HUDEP-2 (cell line): ENCODE results near the gene NLRP11.
A peak's percentile ranks its signal among the peaks of the same experiment; 100 is the strongest.
"Not testable (repeated sequence)": the region's sequence is repeated elsewhere in the genome, so short reads cannot be mapped to it uniquely, and the experiment has no call there.

Source experiments
- DNase-seq, 76 experiments: peaks; one replicate each; lab custom pipeline; 2025; ENCODE audit not compliant: unreplicated experiment in 76 of 76; lab: John Stamatoyannopoulos, UW

NLRP11 gene

DNA sequence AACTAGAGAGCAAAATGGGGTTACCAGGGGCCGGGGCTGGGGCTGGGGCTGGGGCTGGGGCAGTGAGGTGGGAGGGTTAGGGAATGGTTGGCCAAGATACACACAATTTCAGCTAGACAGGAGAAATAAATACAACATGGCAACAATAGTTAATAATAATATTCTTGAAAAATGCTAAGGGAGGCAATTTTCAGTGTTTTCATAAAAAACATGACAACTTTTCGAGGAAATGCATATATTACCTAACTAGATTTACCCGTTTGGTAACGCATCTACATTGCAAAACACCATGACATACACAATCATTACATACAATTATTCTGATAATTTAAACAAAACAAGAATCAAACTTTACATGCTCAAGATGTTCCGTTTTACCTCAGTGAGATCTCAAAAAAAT is 50.7 kb downstream of the NLRP11 start:
- DNase-seq, result no peak

- no peak for DNase-seq
Observed at GRCh38 chr19:55778331-55778730, 53.5 kb downstream of the NLRP11 start.

DNA sequence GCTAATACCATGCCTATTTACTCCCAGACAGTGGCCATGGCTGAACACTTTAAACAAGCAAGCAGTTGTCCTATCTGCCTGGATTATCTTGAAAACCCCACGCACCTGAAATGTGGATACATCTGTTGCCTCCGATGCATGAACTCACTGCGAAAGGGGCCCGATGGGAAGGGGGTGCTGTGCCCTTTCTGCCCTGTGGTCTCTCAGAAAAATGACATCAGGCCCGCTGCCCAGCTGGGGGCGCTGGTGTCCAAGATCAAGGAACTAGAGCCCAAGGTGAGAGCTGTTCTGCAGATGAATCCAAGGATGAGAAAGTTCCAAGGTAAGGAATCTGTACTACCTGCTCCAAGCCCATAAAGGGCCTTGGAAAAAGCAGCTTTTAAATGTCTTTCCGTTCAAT is 54.3 kb downstream of the NLRP11 start:
- peak in 23 of 76 experiments; percentile 2 to 59 (median 16) for DNase-seq

DNA sequence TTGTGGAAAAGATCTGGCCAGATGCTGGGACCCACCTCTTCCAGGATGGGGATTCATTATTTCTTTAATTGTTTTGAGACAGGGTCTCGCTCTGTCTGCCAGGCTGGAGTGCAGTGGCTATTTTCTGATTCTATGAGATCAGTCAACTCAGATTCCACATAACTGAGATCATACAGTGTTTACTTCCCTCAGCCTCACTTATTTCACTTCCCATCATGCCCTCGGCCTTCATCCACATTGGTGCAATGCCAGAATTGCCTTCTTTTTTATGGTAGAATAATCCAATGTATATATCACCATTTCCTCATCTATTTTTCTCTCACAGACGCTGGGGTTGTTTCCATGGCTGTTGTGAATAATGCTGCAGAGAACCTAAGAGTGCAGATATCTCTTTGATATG is 62.2 kb downstream of the NLRP11 start:
- DNase-seq, result not testable (repeated sequence)

- DNase-seq, result not testable (repeated sequence)
Observed at GRCh38 chr19:55768818-55769217, 63.0 kb downstream of the NLRP11 start, which contains the start of gene RFPL4AL1. TSS of gene RFPL4AL1 (plus strand) at chr19:55769118. CDS start at chr19:55771805, 2,687 bp downstream.

DNA sequence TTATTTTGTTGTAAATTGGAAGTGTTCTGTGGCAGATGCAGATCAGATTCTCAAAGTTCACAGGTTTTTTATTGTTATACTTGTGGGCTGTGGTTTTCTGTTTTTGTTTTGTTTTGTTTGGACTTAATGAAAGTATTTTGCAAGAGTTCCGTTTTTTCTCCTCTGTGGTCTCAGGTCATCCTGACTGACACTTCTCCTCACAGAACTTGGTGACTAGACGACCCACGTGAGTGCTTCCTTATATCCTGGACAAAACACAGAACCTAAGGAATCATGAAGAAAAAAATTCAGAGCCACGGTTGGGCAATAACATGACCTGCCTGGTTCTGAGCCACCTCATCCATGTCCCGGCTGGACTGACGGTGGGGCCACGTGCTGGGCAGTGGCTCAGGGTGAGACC is 65.3 kb downstream of the NLRP11 start:
- DNase-seq, result no peak

DNA sequence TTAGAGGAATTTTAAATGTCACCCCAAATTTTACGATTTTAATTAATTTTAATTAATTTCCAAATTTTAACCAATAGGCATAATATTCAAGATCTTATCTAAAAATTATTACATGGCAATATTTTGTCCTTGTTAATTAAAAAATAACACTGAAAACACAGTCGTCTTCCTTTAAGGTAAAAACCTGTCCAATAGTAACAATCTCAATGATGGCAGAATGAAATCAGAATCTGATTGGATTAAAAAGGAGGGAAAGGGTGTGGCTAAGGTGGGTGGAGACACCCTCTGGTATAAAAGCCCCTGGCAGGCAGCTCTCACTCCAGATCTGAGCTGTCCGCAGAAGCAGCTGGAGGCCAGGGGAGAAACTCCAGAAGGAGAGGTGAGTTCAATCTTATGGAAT is 73.0 kb downstream of the NLRP11 start, which contains the start of gene RFPL4A:
Gene RFPL4A (plus strand): TSS at position 301 of the 400 bp plus-strand sequence. CDS start 2,704 bp downstream, outside the sequence.
- not testable (repeated sequence) for DNase-seq

DNA sequence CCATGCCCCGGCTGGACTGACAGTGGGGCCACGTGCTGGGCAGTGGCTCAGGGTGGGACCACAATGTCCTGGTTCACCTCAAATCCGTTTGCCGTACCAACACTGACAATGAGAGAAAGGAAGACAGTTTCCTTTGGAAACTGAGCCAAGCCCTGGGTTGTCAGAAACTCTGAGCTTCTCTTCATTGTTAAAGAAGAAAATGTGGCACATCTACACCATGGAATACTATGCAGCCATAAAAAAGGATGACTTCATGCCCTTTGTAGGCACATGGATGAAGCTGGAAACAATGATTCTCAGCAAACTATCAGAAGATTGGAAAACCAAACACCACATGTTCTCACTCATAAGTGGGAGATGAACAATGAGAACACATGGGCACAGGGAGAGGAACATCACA is 75.0 kb downstream of the NLRP11 start:
- not testable (repeated sequence) for DNase-seq

- no peak for DNase-seq
Observed at GRCh38 chr19:55753401-55753800, 78.4 kb downstream of the NLRP11 start.

- no peak for DNase-seq
Observed at GRCh38 chr19:55750715-55751114, 81.1 kb downstream of the NLRP11 start.

DNA sequence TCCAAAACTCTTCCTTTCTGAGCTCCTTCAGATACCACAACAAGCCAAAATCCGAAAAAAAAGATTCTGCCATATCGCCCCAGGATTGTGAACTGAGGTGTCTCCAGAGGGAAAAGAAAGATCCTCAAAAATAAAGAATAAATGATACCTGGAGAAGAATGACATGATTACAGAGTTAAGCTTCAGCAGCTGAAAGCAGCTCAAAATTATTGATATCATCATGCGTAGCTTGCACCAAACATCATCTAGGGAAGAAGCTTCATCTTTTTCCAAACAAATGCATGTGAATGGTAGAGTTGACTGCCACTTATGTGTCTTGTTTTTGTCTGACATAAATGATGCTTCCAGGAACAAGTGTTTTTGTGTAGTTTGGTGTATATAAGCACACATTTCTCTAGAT is 93.5 kb downstream of the NLRP11 start, which contains the start of gene NLRP9:
Gene NLRP9 (minus strand): TSS at position 101 of the 400 bp plus-strand sequence. CDS start 28 bp downstream, at position 73.
- DNase-seq, result no peak
